ENCODE results near the gene PTAFR. TPM values are rescaled to one million over a fixed set of nuclear protein-coding genes. Genes with fewer than 3 reads are reported as not detected.

The PTAFR gene
- total and polyA plus RNA-seq, 2 donors (not counting 1 experiment from before 2014, with no cell fraction given): 5.9 to 6.2 TPM

GRCh38 chr1:28109639-28110038 is 66.9 kb downstream of the PTAFR start:
- intact Hi-C loops (cut with micrococcal nuclease): loop anchor here (2.0 kb wide), 1 partner anchor 67 kb away; the partner anchor contains the start of gene PTAFR
- CTCF ChIA-PET: interaction anchor here (0.5 to 2.3 kb wide), 5 partner anchors 15 to 108 kb away, joined by 3 to 15 read pairs (median 4); no protein-coding TSS in a partner anchor

GRCh38 chr1:28108001-28108400 is 68.5 kb downstream of the PTAFR start:
- DNase-seq: no peak
- Histone ChIP-seq H3K4me3 (ENCODE audit: control extremely low read depth in 1 of 5, extremely low read depth in 1 of 5, insufficient read depth in 1 of 5, low read depth in 2 of 5, low read length in 4 of 5) (no peak overlapping the region), H3K36me3 (replicated peaks in 1 of 2; ENCODE audit: control extremely low read depth in 1 of 2, control insufficient read depth in 1 of 2, extremely low read depth in 1 of 2, insufficient read depth in 2 of 2, low read length in 1 of 2) (no peaks in the 10 kb centered on the region), H3K27ac (ENCODE audit: low read length in 2 of 2) (no peak overlapping the region), H3K4me2 (replicated peaks; ENCODE audit: low read depth, low read length, poor library complexity, severe bottlenecking) (no peak overlapping the region), H3K27me3 (replicated peaks in 1 of 4; ENCODE audit: control extremely low read depth in 1 of 4, control insufficient read depth in 3 of 4, insufficient read depth in 4 of 4, low read length in 3 of 4) (no peaks in the 10 kb centered on the region), H3K79me2 (ENCODE audit: control insufficient read depth, insufficient read depth, low read length) (no peaks in the 10 kb centered on the region), H4K20me1 (ENCODE audit: control insufficient read depth, insufficient read depth, low read length, poor library complexity, severe bottlenecking) (no peaks in the 10 kb centered on the region), H3K4me1 (ENCODE audit: control insufficient read depth in 2 of 2, insufficient read depth in 2 of 2, low read length in 2 of 2) (peaks cover 12 to 15% of the 10 kb centered on the region in 2 donors), H3K9ac (ENCODE audit: low read length) (no peak overlapping the region), H3K9me3 (ENCODE audit: control extremely low read depth in 1 of 3, control insufficient read depth in 2 of 3, insufficient read depth in 1 of 3, low read length in 2 of 3) (no peaks in the 10 kb centered on the region), H2AFZ (ENCODE audit: insufficient read depth, low read depth, low read length, poor library complexity, severe bottlenecking) (no peak overlapping the region)
- intact Hi-C loops (cut with micrococcal nuclease): no loop called here
- ChIA-PET POLR2A (no interaction called here), CTCF (interaction anchor here (1.5 kb wide), 1 partner anchor 17 kb away, joined by 4 read pairs; no protein-coding TSS in a partner anchor)
- no peak overlapping the region for H3K27ac Mint-ChIP-seq
- no peak for TF ChIP-seq CTCF (IDR thresholded peaks at IDR 0.05)
- no peak for TF ChIP-seq EZH2 (IDR thresholded peaks at IDR 0.05; ENCODE audit: borderline replicate concordance, insufficient read depth, low read depth, low read length, poor library complexity, severe bottlenecking)
- H3K27me3 Mint-ChIP-seq: no peaks in the 10 kb centered on the region
- peaks cover 12% of the 10 kb centered on the region for H3K4me1 Mint-ChIP-seq
- no peaks in the 10 kb centered on the region for H3K9me3 Mint-ChIP-seq (ENCODE audit: insufficient read depth)
- H3K4me3 Mint-ChIP-seq: no peak overlapping the region
- no peak for ATAC-seq (ENCODE audit: low read depth)
- WGBS (ENCODE audit: insufficient coverage): 100% methylated on average over 1 of the region's 2 CpGs

More at GRCh38 chr1:28109639-28110038, 66.9 kb downstream of the PTAFR start:
- Histone ChIP-seq H2AFZ (ENCODE audit: insufficient read depth, low read depth, low read length, poor library complexity, severe bottlenecking) (no peak overlapping the region), H3K27ac (ENCODE audit: low read length in 2 of 2) (no peak overlapping the region), H3K4me3 (ENCODE audit: control extremely low read depth in 1 of 5, extremely low read depth in 1 of 5, insufficient read depth in 1 of 5, low read depth in 2 of 5, low read length in 4 of 5) (no peak overlapping the region), H3K4me2 (replicated peaks; ENCODE audit: low read depth, low read length, poor library complexity, severe bottlenecking) (no peak overlapping the region), H4K20me1 (ENCODE audit: control insufficient read depth, insufficient read depth, low read length, poor library complexity, severe bottlenecking) (no peaks in the 10 kb centered on the region), H3K79me2 (ENCODE audit: control insufficient read depth, insufficient read depth, low read length) (no peaks in the 10 kb centered on the region), H3K27me3 (replicated peaks in 1 of 4; ENCODE audit: control extremely low read depth in 1 of 4, control insufficient read depth in 3 of 4, insufficient read depth in 4 of 4, low read length in 3 of 4) (no peaks in the 10 kb centered on the region), H3K36me3 (replicated peaks in 1 of 2; ENCODE audit: control extremely low read depth in 1 of 2, control insufficient read depth in 1 of 2, extremely low read depth in 1 of 2, insufficient read depth in 2 of 2, low read length in 1 of 2) (no peaks in the 10 kb centered on the region), H3K9ac (ENCODE audit: low read length) (no peak overlapping the region), H3K4me1 (ENCODE audit: control insufficient read depth in 2 of 2, insufficient read depth in 2 of 2, low read length in 2 of 2) (peaks cover 12 to 15% of the 10 kb centered on the region in 2 donors), H3K9me3 (ENCODE audit: control extremely low read depth in 1 of 3, control insufficient read depth in 2 of 3, insufficient read depth in 1 of 3, low read length in 2 of 3) (no peaks in the 10 kb centered on the region)
- Mint-ChIP-seq H3K27ac (no peak overlapping the region), H3K9me3 (ENCODE audit: insufficient read depth) (no peaks in the 10 kb centered on the region), H3K27me3 (no peaks in the 10 kb centered on the region), H3K4me1 (peaks cover 13% of the 10 kb centered on the region), H3K4me3 (no peak overlapping the region)
- no peak for DNase-seq
- no peak for ATAC-seq (ENCODE audit: low read depth)
- TF ChIP-seq EZH2 (IDR thresholded peaks at IDR 0.05; ENCODE audit: borderline replicate concordance, insufficient read depth, low read depth, low read length, poor library complexity, severe bottlenecking) (no peak), CTCF (IDR thresholded peaks at IDR 0.05) (no peak)
- 97% methylated on average over 3 of the region's 3 CpGs for WGBS (ENCODE audit: insufficient coverage)
- POLR2A ChIA-PET: no interaction called here

Measured in B cell (primary cell).